ENCODE measurements around the gene CRIM1. TPM values are rescaled to one million over a fixed set of nuclear protein-coding genes. Genes with fewer than 3 reads are reported as not detected.
A peak's percentile ranks its signal among the peaks of the same experiment; 100 is the strongest.

The CRIM1 gene
- total RNA-seq, 4 donors from 2014 or later, result 93.2 to 194 (median 119) TPM

- TF ChIP-seq, protein P1, sequence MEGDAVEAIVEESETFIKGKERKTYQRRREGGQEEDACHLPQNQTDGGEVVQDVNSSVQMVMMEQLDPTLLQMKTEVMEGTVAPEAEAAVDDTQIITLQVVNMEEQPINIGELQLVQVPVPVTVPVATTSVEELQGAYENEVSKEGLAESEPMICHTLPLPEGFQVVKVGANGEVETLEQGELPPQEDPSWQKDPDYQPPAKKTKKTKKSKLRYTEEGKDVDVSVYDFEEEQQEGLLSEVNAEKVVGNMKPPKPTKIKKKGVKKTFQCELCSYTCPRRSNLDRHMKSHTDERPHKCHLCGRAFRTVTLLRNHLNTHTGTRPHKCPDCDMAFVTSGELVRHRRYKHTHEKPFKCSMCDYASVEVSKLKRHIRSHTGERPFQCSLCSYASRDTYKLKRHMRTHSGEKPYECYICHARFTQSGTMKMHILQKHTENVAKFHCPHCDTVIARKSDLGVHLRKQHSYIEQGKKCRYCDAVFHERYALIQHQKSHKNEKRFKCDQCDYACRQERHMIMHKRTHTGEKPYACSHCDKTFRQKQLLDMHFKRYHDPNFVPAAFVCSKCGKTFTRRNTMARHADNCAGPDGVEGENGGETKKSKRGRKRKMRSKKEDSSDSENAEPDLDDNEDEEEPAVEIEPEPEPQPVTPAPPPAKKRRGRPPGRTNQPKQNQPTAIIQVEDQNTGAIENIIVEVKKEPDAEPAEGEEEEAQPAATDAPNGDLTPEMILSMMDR (IDR thresholded peaks at IDR 0.05 in 4 of 5, conservative IDR thresholded peaks at IDR 0.05 in 1 of 5), result no peak
- TF ChIP-seq POLR2A (IDR thresholded peaks at IDR 0.05), result no peak
- intact Hi-C loops (cut with DNase I; ENCODE audit: low total_unique reads), result no loop called here
- Histone ChIP-seq H3K36me3 (peaks cover 0 to 60% of the 10 kb centered on the region in 2 donors), H3K27ac (no peak overlapping the region), H3K4me1 (no peaks in the 10 kb centered on the region), H3K9me3 (no peaks in the 10 kb centered on the region), H3K27me3 (no peaks in the 10 kb centered on the region), H3K4me3 (no peak overlapping the region)
- ATAC-seq (no peak), DNase-seq (no peak)
- in situ Hi-C loops (cut with MboI; ENCODE audit: low sequenced_read_pairs in 4 of 4), result loop anchor here in 3 of 4 donors (10.0 to 25.0 kb wide), 2 partner anchors 126 to 128 kb away; no protein-coding TSS in a partner anchor
These were observed 181.2 kb downstream of the CRIM1 start for GRCh38 chr2:36536776-36537175.

- Histone ChIP-seq H3K36me3 (peaks cover 0 to 60% of the 10 kb centered on the region in 2 donors), H3K27me3 (no peaks in the 10 kb centered on the region), H3K27ac (no peak overlapping the region), H3K4me1 (no peaks in the 10 kb centered on the region), H3K4me3 (no peak overlapping the region), H3K9me3 (no peaks in the 10 kb centered on the region)
- in situ Hi-C loops (cut with MboI; ENCODE audit: low sequenced_read_pairs in 4 of 4) (loop anchor here in 3 of 4 donors (10.0 to 25.0 kb wide), 2 partner anchors 124 to 126 kb away; no protein-coding TSS in a partner anchor), intact Hi-C loops (cut with DNase I; ENCODE audit: low total_unique reads) (no loop called here)
- no peak for ATAC-seq
- DNase-seq, result no peak
- TF ChIP-seq POLR2A (IDR thresholded peaks at IDR 0.05), result no peak
- TF ChIP-seq, protein P1 (IDR thresholded peaks at IDR 0.05 in 4 of 5, conservative IDR thresholded peaks at IDR 0.05 in 1 of 5), result no peak
These were observed 182.8 kb downstream of the CRIM1 start for GRCh38 chr2:36538335-36538734.

GRCh38 chr2:36539631-36540030 lies 184.1 kb downstream of the CRIM1 start:
- intact Hi-C loops (cut with DNase I; ENCODE audit: low total_unique reads), result no loop called here
- Histone ChIP-seq H3K27me3 (no peaks in the 10 kb centered on the region), H3K36me3 (peaks cover 0 to 71% of the 10 kb centered on the region in 2 donors), H3K9me3 (no peaks in the 10 kb centered on the region), H3K4me3 (no peak overlapping the region), H3K27ac (peak overlapping the region in 2 of 4 donors; percentile 6 to 50), H3K4me1 (no peaks in the 10 kb centered on the region)
- ATAC-seq (no peak), DNase-seq (no peak)
- in situ Hi-C loops (cut with MboI; ENCODE audit: low sequenced_read_pairs in 4 of 4), result loop anchor here in 3 of 4 donors (10.0 to 25.0 kb wide), 2 partner anchors 123 to 125 kb away; no protein-coding TSS in a partner anchor
- no peak for TF ChIP-seq POLR2A (IDR thresholded peaks at IDR 0.05)
- TF ChIP-seq, protein P1 (IDR thresholded peaks at IDR 0.05 in 4 of 5, conservative IDR thresholded peaks at IDR 0.05 in 1 of 5), result no peak

DNA sequence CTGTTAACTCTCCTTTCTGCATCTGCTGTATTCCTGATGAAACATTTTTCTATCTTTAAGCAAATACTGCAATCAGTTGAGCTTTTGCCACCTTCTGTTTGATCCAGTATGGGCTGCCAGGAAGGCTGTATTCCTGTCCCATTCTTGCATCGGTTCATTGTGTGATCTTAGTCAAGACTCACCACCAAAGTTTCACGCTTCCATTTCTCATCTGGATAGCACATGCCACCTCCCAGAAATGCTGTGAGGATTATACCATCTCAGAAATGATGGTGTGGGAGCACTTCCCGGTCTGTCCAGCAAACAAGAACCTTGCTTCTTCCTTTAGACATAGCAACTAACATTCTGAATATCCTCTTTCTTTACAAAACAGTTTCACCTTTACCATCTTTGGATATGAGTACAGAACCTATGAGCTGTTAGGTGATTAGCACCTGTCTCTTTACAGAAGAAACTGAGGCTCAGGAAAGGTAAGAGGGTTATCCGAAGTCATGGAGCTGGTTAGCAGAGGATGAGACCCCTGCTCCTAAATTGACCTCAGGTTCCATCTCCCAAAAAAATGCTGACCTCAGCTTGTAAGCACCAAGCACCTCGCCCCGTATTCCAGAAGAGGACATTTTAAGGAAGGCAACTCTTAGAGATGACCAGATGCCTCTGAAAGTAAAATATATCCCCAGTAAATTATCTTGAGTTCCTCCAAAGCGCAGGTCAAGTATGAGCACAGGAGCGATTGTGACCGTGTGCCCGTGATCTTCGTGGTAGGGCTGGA lies 185.6 kb downstream of the CRIM1 start:
- Histone ChIP-seq H3K4me1 (no peaks in the 10 kb centered on the region), H3K9me3 (no peaks in the 10 kb centered on the region), H3K36me3 (peaks cover 0 to 83% of the 10 kb centered on the region in 2 donors), H3K27me3 (no peaks in the 10 kb centered on the region), H3K4me3 (no peak overlapping the region), H3K27ac (peak overlapping the region; percentile 29 to 50 (median 38))
- DNase-seq (no peak), ATAC-seq (no peak)
- intact Hi-C loops (cut with DNase I; ENCODE audit: low total_unique reads) (no loop called here), in situ Hi-C loops (cut with MboI; ENCODE audit: low sequenced_read_pairs in 4 of 4) (loop anchor here in 2 of 4 donors (25.0 kb wide), 1 partner anchor 121 kb away; no protein-coding TSS in a partner anchor)
- no peak for TF ChIP-seq POLR2A (IDR thresholded peaks at IDR 0.05)
- TF ChIP-seq, protein P1 (IDR thresholded peaks at IDR 0.05 in 4 of 5, conservative IDR thresholded peaks at IDR 0.05 in 1 of 5), result no peak
